Right kidney (tissue), 1 donor: ENCODE data around the gene PHYKPL.

Source experiments
- DNase-seq: peaks from one replicate; pipeline ENCODE4 v3.0.0-alpha.2; 2016

PHYKPL gene

GRCh38 chr5:178223828-178224335, 8.7 kb downstream of the PHYKPL start:
- peak; percentile 46 for DNase-seq

- DNase-seq = no peak
These were observed 9.3 kb downstream of the PHYKPL start for GRCh38 chr5:178223196-178223773.

GRCh38 chr5:178222292-178222691, 10.3 kb downstream of the PHYKPL start:
- DNase-seq = no peak

GRCh38 chr5:178221853-178222252, 10.7 kb downstream of the PHYKPL start:
- DNase-seq = no peak

- no peak for DNase-seq
These were observed 11.3 kb downstream of the PHYKPL start for GRCh38 chr5:178221282-178221681.

- no peak for DNase-seq
These were observed 13.8 kb downstream of the PHYKPL start for GRCh38 chr5:178218827-178219226.

GRCh38 chr5:178218237-178218776, 14.3 kb downstream of the PHYKPL start:
- DNase-seq = no peak

GRCh38 chr5:178216779-178217178, 15.8 kb downstream of the PHYKPL start:
- no peak for DNase-seq

GRCh38 chr5:178216088-178216534, 16.5 kb downstream of the PHYKPL start:
- no peak for DNase-seq

- DNase-seq = no peak
These were observed 17.2 kb downstream of the PHYKPL start for GRCh38 chr5:178215280-178216002.

GRCh38 chr5:178214160-178214803, 18.3 kb downstream of the PHYKPL start:
- no peak for DNase-seq

GRCh38 chr5:178213748-178214151, 18.9 kb downstream of the PHYKPL start:
- DNase-seq = no peak

- no peak for DNase-seq
These were observed 19.6 kb downstream of the PHYKPL start for GRCh38 chr5:178213003-178213461.

- DNase-seq = no peak
These were observed 20.2 kb downstream of the PHYKPL start for GRCh38 chr5:178212241-178213002.

GRCh38 chr5:178211095-178212048, 21.2 kb downstream of the PHYKPL start:
- DNase-seq = no peak

- DNase-seq = no peak
These were observed 21.9 kb downstream of the PHYKPL start for GRCh38 chr5:178210686-178211085.

GRCh38 chr5:178210073-178210535, 22.5 kb downstream of the PHYKPL start:
- DNase-seq = no peak

- DNase-seq = no peak
These were observed 23.1 kb downstream of the PHYKPL start for GRCh38 chr5:178209334-178210072.

GRCh38 chr5:178208540-178209227, 23.9 kb downstream of the PHYKPL start:
- DNase-seq = no peak

GRCh38 chr5:178207917-178208280, 24.7 kb downstream of the PHYKPL start:
- DNase-seq = no peak
